GM15510 (cell line): Measurements from ENCODE around the gene RNLS.

Experiments used
- POLR2A ChIP-seq: IDR thresholded peaks from 3 replicates; pipeline ENCODE4 v1.6.1; 2011; ENCODE audit warnings: borderline replicate concordance; ENCODE audit not compliant: insufficient read length; ENCODE audit errors: extremely low read depth

Gene RNLS

DNA sequence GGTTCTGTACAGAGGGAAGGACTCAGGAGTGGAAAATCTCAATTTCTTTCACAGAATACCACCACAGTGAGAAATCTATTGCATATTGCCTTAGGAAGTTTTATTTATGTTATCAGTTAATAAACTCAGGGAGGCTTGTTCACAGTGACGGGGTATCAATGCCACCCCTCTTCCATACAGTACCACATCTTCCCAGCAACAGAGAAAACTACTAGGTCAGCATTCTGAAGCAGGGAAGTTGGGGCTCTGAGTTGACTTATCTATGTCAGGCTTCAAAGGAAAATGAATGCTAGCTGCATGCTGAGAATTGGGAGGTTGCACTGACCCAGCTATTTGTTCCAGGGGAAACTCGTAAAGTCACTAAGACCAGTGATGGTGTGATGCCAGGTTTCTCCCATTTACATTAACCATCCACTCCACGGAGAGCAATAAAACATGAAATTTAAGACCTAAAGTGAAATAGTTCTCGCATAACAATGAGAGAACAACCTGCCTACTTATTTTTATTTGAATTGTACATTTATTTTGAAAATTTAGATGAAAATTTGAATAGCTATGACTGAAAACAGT is 266.7 kb downstream of the RNLS start:
- TF ChIP-seq POLR2A, result no peak

GRCh38 chr10:88315755-88316154 is 267.4 kb downstream of the RNLS start:
- TF ChIP-seq POLR2A, result no peak

DNA sequence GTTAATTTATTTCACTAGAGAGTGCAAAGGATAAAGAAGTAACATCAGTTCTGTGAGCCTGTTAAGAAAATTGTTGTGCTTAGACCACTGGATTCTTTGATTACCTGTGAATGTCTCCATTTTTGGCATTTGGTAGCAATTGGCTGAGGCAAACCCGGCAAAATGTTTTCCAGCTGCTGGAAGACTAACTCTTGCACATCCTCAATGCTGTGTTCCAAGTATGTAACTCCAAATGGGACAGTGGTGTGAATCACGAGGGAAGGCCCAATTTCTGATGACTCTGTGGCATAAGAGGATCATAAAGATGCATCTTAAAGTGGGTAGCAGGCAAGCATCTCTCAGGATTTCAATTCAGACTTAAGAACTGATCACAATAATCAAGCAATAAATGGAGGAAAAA is 268.8 kb downstream of the RNLS start:
- TF ChIP-seq POLR2A, result no peak

GRCh38 chr10:88313878-88314277 is 269.2 kb downstream of the RNLS start:
- TF ChIP-seq POLR2A, result no peak

DNA sequence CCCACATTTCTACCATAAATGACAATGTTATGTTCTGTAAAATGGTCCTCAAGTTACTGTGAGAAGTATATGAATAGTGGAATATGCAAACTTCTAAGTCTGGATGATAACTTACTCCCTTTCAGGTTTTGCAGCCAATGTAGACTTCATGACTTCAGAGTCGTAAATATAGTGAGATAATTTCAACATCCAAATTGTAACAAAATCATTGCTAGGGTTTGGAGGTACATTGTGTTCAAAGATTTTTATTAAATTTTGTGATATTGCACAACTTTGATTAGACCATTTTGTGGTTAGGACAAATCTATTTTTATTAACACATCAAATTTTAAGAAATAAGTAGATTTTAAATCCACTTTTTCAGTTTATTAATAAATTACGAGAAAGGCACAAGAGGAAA is 270.3 kb downstream of the RNLS start:
- TF ChIP-seq POLR2A, result no peak

GRCh38 chr10:88311264-88311663 is 271.9 kb downstream of the RNLS start:
- no peak for TF ChIP-seq POLR2A

DNA sequence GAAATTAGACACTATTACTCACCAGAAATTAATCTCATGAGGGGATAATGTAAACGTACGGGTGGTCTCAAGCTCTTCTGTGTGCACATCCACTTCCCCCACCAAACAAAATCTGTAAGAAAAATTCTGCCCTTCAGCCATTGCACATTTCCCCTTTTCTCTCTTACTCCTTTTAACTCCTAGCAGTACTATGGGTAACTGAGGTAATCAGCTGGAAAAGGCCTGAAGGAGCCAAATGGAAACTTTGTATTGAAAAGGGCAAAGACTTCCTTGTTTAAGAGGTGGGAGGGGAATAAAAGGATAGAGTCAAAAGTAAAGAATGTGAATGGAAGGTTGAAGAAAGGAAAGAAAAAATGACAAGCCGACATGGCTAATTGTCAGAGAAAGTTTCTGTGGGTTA is 273.8 kb downstream of the RNLS start:
- TF ChIP-seq POLR2A, result no peak

DNA sequence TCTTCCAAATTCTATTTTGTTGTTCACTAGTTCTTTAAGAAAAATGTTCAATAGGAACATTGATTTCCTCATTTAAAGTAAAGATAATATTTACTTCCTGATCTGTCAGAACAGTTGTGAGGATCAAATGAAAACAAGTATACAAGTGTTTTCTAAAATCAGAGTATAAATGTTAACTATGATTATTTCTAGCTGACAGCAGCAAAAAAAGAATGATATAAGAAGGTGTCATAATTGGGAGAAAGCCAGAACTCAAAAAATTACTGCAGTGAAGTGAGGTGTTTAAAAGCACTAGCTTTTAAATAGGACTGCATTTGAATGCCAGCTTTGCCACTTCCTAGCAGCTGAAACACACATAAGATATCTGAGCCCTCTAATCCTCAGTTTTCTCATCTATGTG is 283.3 kb downstream of the RNLS start:
- TF ChIP-seq POLR2A, result no peak

- TF ChIP-seq POLR2A, result no peak
Measured at GRCh38 chr10:88297103-88297502, 286.0 kb downstream of the RNLS start.

DNA sequence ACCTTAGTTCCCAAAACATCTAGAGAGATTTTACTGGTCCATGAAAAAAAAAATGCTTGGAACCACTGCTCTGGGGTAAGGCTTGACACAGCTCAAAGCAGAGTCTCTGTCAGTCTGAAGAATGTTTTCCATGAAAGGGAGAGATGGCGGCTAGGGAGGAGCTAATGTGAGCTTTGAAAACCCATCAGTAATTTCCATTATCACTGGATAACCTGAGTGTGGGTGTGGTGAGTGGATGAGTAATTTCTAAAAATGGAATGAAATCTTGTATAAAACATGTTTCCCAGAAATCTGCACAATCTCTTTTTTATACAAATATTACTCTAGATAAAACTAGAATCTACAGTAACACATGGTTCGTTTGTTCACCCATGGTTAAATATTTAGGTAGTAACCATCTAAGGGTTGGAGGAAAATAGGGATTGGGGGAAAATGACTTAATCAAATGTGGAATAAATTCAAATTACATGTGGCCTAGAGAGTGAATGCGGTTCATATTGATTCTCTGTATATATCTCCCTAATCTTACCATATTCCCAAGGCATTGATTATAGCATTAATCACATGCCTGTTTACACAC is 289.4 kb downstream of the RNLS start:
- TF ChIP-seq POLR2A, result no peak

DNA sequence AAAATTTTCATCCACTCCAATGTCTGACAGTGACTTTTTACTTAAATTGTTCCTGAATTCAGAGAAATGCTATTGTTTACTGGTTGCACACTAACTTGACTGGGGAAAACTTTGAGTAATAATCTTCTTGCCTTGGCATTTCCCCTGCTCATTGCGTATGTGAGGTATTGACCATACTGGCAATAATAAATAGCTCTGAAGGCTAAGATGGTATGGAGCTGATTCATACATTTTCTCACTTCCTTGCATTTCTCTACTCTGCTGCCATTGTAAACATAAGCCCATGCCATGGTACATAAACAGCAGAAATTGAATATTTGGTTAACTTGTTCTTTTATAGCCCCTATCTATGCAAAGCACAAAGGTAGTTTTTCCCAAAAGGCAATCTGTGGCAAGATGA is 290.0 kb downstream of the RNLS start:
- TF ChIP-seq POLR2A, result no peak

- TF ChIP-seq POLR2A, result no peak
Measured at GRCh38 chr10:88292185-88292514, 291.0 kb downstream of the RNLS start.

GRCh38 chr10:88291289-88292184 is 291.6 kb downstream of the RNLS start:
- no peak for TF ChIP-seq POLR2A

GRCh38 chr10:88289342-88289741 is 293.8 kb downstream of the RNLS start:
- no peak for TF ChIP-seq POLR2A

DNA sequence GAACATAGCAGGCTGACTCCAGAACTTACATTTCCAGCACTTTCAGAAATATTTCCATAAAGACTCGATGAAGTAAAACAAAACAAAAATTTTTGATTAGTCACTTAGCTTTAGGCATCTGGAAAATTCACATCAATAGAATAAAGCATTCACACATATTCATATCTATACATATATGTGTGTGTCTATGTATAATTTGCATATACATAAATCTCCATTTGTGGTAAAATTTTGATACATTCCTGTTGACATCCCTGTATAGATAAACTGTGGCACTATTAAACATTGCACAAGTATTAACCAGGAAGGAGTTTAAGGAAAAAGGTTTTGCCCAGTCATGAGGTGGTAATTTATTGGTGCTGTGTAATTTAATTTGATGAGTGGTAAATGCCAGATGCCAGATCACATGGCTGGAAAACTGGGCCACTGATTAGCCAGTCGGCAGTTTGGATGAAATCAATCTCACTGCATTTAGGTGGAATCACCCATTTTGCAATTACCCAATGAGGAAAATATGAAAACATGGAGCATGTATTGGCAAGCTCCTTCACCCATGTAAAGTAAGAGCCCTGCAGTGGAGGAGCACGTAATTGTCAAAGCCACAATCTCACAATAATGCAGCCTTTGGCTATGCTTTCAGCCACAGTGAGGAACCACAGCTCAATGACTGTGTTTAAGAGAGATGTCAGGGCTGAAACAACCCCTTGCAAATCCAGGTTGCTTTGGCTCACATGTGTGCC is 294.6 kb downstream of the RNLS start:
- no peak for TF ChIP-seq POLR2A
